ENCODE results near the gene STAG3.
"Not testable (repeated sequence)": the region's sequence is repeated elsewhere in the genome, so short reads cannot be mapped to it uniquely, and the experiment has no call there.

The STAG3 gene

DNA sequence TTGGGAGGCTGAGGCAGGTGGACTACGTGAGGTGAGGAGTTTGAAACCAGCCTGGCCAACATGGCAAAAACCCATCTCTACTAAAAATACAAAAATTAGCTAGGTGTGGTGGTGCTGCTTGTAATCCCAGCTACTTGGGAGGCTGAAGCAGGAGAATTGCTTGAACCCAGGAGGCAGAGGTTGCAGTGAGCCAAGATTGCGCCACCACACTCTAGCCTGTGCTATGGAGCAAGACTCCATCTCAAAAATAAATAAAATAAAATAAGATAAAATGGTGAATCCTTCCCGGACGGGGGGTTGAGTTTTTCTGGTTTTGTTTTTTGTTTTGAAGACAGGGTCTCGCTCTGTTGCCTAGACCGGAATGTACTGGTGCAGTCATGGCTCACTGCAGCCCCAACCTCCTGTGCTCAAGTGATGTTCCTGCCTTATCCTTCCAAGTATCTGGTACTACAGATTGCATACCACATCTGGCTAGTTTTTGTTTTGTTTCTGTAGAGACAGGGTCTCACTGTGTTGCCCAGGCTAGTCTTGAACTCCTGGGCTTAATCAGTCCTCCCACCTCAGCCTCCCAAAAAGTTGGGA is 14.7 kb downstream of the STAG3 start:
- not testable (repeated sequence) for H3K4me1 ChIP-seq (ENCODE audit: control insufficient read depth in 2 of 2, insufficient read depth in 1 of 2, low read depth in 1 of 2, low read length in 2 of 2); H3K27ac ChIP-seq (replicated peaks; ENCODE audit: low read length); H3K9ac ChIP-seq (ENCODE audit: low read depth, low read length, poor library complexity); H3K4ac ChIP-seq (ENCODE audit: low read length); H4K8ac ChIP-seq (ENCODE audit: low read depth, low read length); H4K91ac ChIP-seq (ENCODE audit: low read depth, low read length, poor library complexity); H3K14ac ChIP-seq (ENCODE audit: low read length); H3K79me1 ChIP-seq (ENCODE audit: low read depth, low read length); H2BK120ac ChIP-seq (ENCODE audit: low read depth, low read length); DNase-seq (ENCODE audit: low spot score); H2BK5ac ChIP-seq (ENCODE audit: low read length); H2AK5ac ChIP-seq (ENCODE audit: low read depth, low read length); H3K4me2 ChIP-seq (ENCODE audit: insufficient read depth, low read length, poor library complexity, severe bottlenecking); H3K9me3 ChIP-seq (replicated peaks in 1 of 2; ENCODE audit: control insufficient read depth in 2 of 2, insufficient read depth in 1 of 2, low read depth in 1 of 2, low read length in 2 of 2); H3K36me3 ChIP-seq (replicated peaks in 1 of 2; ENCODE audit: control insufficient read depth in 2 of 2, insufficient read depth in 2 of 2, low read length in 2 of 2); H2AFZ ChIP-seq (ENCODE audit: low read length); H2BK15ac ChIP-seq (ENCODE audit: low read length); H3K18ac ChIP-seq (ENCODE audit: low read length); H3K4me3 ChIP-seq (ENCODE audit: low read length in 2 of 2); H3K27me3 ChIP-seq (ENCODE audit: control insufficient read depth in 3 of 3, insufficient read depth in 3 of 3, low read depth in 1 of 3, low read length in 3 of 3); H3K23ac ChIP-seq (ENCODE audit: low read depth, low read length, poor library complexity); H2BK12ac ChIP-seq (ENCODE audit: low read length)
- WGBS, 2 donors (ENCODE audit: extremely low coverage in 2 of 2, insufficient read length in 2 of 2, insufficient replicate concordance in 1 of 2) = no CpG with 5 or more reads among the region's 6 CpGs

DNA sequence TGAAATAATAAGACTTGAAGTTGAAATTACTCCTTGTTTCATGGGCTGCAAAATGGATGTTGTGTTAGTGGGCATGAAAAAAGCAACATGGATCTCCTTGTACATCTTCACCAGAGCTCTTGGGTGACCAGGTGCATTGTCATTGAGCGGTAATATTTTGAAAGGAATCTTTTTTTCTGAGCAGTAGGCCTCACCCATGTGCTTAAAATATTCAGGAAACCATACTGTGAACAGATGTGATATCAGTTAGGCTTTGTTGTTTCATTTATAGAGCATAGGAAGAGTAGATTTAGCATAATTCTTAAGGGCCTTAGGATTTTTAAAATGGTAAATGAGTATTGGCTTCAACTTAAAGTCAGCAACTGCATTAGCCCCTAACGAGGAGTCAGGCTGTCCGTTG is 15.3 kb downstream of the STAG3 start:
- no peak overlapping the region for H3K9ac ChIP-seq (ENCODE audit: low read depth, low read length, poor library complexity)
- no peak overlapping the region for H3K18ac ChIP-seq (ENCODE audit: low read length)
- no peaks in the 10 kb centered on the region for H3K27me3 ChIP-seq (ENCODE audit: control insufficient read depth in 3 of 3, insufficient read depth in 3 of 3, low read depth in 1 of 3, low read length in 3 of 3)
- no peak overlapping the region for H3K4ac ChIP-seq (ENCODE audit: low read length)
- no peak overlapping the region for H2AFZ ChIP-seq (ENCODE audit: low read length)
- H2BK120ac ChIP-seq (ENCODE audit: low read depth, low read length) = no peak overlapping the region
- H4K91ac ChIP-seq (ENCODE audit: low read depth, low read length, poor library complexity) = no peak overlapping the region
- H3K4me3 ChIP-seq (ENCODE audit: low read length in 2 of 2) = no peak overlapping the region
- H3K4me2 ChIP-seq (ENCODE audit: insufficient read depth, low read length, poor library complexity, severe bottlenecking) = no peak overlapping the region
- no peak overlapping the region for H2AK5ac ChIP-seq (ENCODE audit: low read depth, low read length)
- no peaks in the 10 kb centered on the region for H3K4me1 ChIP-seq (ENCODE audit: control insufficient read depth in 2 of 2, insufficient read depth in 1 of 2, low read depth in 1 of 2, low read length in 2 of 2)
- no peak overlapping the region for H3K14ac ChIP-seq (ENCODE audit: low read length)
- no peak for DNase-seq (ENCODE audit: low spot score)
- WGBS, 2 donors (ENCODE audit: extremely low coverage in 2 of 2, insufficient read length in 2 of 2, insufficient replicate concordance in 1 of 2) = no CpG with 5 or more reads among the region's 3 CpGs
- no peak overlapping the region for H3K27ac ChIP-seq (replicated peaks; ENCODE audit: low read length)
- H2BK12ac ChIP-seq (ENCODE audit: low read length) = no peak overlapping the region
- no peaks in the 10 kb centered on the region for H3K9me3 ChIP-seq (replicated peaks in 1 of 2; ENCODE audit: control insufficient read depth in 2 of 2, insufficient read depth in 1 of 2, low read depth in 1 of 2, low read length in 2 of 2)
- H2BK5ac ChIP-seq (ENCODE audit: low read length) = no peak overlapping the region
- H3K79me1 ChIP-seq (ENCODE audit: low read depth, low read length) = no peaks in the 10 kb centered on the region
- no peak overlapping the region for H2BK15ac ChIP-seq (ENCODE audit: low read length)
- no peak overlapping the region for H4K8ac ChIP-seq (ENCODE audit: low read depth, low read length)
- no peak overlapping the region for H3K23ac ChIP-seq (ENCODE audit: low read depth, low read length, poor library complexity)
- no peaks in the 10 kb centered on the region for H3K36me3 ChIP-seq (replicated peaks in 1 of 2; ENCODE audit: control insufficient read depth in 2 of 2, insufficient read depth in 2 of 2, low read length in 2 of 2)

DNA sequence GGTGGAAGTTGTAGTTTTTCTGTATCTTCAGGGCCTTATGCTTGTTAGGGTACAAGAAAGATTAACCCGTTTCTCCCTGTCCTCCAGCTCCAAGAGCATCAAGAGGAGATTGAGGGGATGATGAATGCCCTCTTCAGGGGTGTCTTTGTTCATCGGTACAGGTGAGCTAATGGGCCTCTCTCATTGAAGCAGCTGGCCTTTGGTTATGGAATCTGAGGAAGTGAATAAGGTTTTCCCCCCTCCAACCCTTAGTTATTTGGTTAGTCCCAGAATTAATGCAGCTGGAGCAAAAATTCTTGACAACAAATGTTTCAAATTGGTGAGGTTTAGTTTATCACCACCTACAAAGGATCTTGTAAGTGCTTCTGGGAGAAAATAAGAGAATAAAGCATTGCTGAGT is 17.5 kb downstream of the STAG3 start:
- Histone ChIP-seq H3K9me3 (replicated peaks in 1 of 2; ENCODE audit: control insufficient read depth in 2 of 2, insufficient read depth in 1 of 2, low read depth in 1 of 2, low read length in 2 of 2) (no peaks in the 10 kb centered on the region), H4K91ac (ENCODE audit: low read depth, low read length, poor library complexity) (no peak overlapping the region), H2BK5ac (ENCODE audit: low read length) (no peak overlapping the region), H3K4me2 (ENCODE audit: insufficient read depth, low read length, poor library complexity, severe bottlenecking) (no peak overlapping the region), H3K4ac (ENCODE audit: low read length) (no peak overlapping the region), H3K27ac (replicated peaks; ENCODE audit: low read length) (no peak overlapping the region), H3K27me3 (ENCODE audit: control insufficient read depth in 3 of 3, insufficient read depth in 3 of 3, low read depth in 1 of 3, low read length in 3 of 3) (no peaks in the 10 kb centered on the region), H3K79me1 (ENCODE audit: low read depth, low read length) (no peaks in the 10 kb centered on the region), H2BK15ac (ENCODE audit: low read length) (no peak overlapping the region), H3K23ac (ENCODE audit: low read depth, low read length, poor library complexity) (no peak overlapping the region), H2BK12ac (ENCODE audit: low read length) (no peak overlapping the region), H3K4me1 (ENCODE audit: control insufficient read depth in 2 of 2, insufficient read depth in 1 of 2, low read depth in 1 of 2, low read length in 2 of 2) (peaks cover 0 to 2% of the 10 kb centered on the region in 2 donors), H3K36me3 (replicated peaks in 1 of 2; ENCODE audit: control insufficient read depth in 2 of 2, insufficient read depth in 2 of 2, low read length in 2 of 2) (no peaks in the 10 kb centered on the region), H2AFZ (ENCODE audit: low read length) (no peak overlapping the region), H4K8ac (ENCODE audit: low read depth, low read length) (no peak overlapping the region), H2BK120ac (ENCODE audit: low read depth, low read length) (no peak overlapping the region), H3K9ac (ENCODE audit: low read depth, low read length, poor library complexity) (no peak overlapping the region), H3K14ac (ENCODE audit: low read length) (no peak overlapping the region), H3K18ac (ENCODE audit: low read length) (no peak overlapping the region), H2AK5ac (ENCODE audit: low read depth, low read length) (no peak overlapping the region), H3K4me3 (ENCODE audit: low read length in 2 of 2) (no peak overlapping the region)
- WGBS, 2 donors (ENCODE audit: extremely low coverage in 2 of 2, insufficient read length in 2 of 2, insufficient replicate concordance in 1 of 2) = no CpG with 5 or more reads among the region's 2 CpGs
- DNase-seq (ENCODE audit: low spot score) = no peak

DNA sequence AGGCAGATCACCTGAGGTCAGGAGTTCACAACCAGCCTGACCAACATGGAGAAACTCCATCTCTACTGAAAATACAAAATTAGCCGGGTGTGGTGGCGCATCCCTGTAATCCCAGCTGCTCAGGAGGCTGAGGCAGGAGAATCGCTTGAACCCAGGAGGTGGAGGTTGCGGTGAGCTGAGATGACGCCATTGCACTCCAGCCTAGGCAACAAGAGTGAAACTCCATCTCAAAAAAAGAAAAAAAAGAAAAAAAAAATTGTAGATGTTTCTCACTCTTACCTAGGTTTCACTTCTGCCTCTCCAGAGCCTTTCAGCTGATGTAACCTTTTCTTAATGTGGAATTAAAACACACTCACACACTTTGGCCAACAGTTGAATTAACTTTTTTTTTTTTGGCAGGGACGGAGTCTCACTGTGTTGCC is 18.2 kb downstream of the STAG3 start:
- H2BK5ac ChIP-seq (ENCODE audit: low read length); H3K9ac ChIP-seq (ENCODE audit: low read depth, low read length, poor library complexity); H3K23ac ChIP-seq (ENCODE audit: low read depth, low read length, poor library complexity); H3K79me1 ChIP-seq (ENCODE audit: low read depth, low read length); H3K27me3 ChIP-seq (ENCODE audit: control insufficient read depth in 3 of 3, insufficient read depth in 3 of 3, low read depth in 1 of 3, low read length in 3 of 3); H3K36me3 ChIP-seq (replicated peaks in 1 of 2; ENCODE audit: control insufficient read depth in 2 of 2, insufficient read depth in 2 of 2, low read length in 2 of 2); H3K4me3 ChIP-seq (ENCODE audit: low read length in 2 of 2); H3K27ac ChIP-seq (replicated peaks; ENCODE audit: low read length); H4K91ac ChIP-seq (ENCODE audit: low read depth, low read length, poor library complexity); H3K4me2 ChIP-seq (ENCODE audit: insufficient read depth, low read length, poor library complexity, severe bottlenecking); H3K18ac ChIP-seq (ENCODE audit: low read length); H3K9me3 ChIP-seq (replicated peaks in 1 of 2; ENCODE audit: control insufficient read depth in 2 of 2, insufficient read depth in 1 of 2, low read depth in 1 of 2, low read length in 2 of 2); H3K4me1 ChIP-seq (ENCODE audit: control insufficient read depth in 2 of 2, insufficient read depth in 1 of 2, low read depth in 1 of 2, low read length in 2 of 2); DNase-seq (ENCODE audit: low spot score); H4K8ac ChIP-seq (ENCODE audit: low read depth, low read length); H3K14ac ChIP-seq (ENCODE audit: low read length); H3K4ac ChIP-seq (ENCODE audit: low read length); H2BK15ac ChIP-seq (ENCODE audit: low read length); H2BK120ac ChIP-seq (ENCODE audit: low read depth, low read length); H2BK12ac ChIP-seq (ENCODE audit: low read length); H2AFZ ChIP-seq (ENCODE audit: low read length); H2AK5ac ChIP-seq (ENCODE audit: low read depth, low read length): not testable (repeated sequence)
- no CpG with 5 or more reads among the region's 6 CpGs for WGBS, 2 donors (ENCODE audit: extremely low coverage in 2 of 2, insufficient read length in 2 of 2, insufficient replicate concordance in 1 of 2)
